Stromal cell of bone marrow (primary cell): ENCODE data around the gene MPL.

Source experiments
- DNase-seq: peaks from one replicate; pipeline ENCODE4 v3.0.0-alpha.2; 2012; ENCODE audit warnings: low read depth

Gene MPL

GRCh38 chr1:43306688-43307457, 30.7 kb upstream of the MPL start:
- DNase-seq, result no peak

DNA sequence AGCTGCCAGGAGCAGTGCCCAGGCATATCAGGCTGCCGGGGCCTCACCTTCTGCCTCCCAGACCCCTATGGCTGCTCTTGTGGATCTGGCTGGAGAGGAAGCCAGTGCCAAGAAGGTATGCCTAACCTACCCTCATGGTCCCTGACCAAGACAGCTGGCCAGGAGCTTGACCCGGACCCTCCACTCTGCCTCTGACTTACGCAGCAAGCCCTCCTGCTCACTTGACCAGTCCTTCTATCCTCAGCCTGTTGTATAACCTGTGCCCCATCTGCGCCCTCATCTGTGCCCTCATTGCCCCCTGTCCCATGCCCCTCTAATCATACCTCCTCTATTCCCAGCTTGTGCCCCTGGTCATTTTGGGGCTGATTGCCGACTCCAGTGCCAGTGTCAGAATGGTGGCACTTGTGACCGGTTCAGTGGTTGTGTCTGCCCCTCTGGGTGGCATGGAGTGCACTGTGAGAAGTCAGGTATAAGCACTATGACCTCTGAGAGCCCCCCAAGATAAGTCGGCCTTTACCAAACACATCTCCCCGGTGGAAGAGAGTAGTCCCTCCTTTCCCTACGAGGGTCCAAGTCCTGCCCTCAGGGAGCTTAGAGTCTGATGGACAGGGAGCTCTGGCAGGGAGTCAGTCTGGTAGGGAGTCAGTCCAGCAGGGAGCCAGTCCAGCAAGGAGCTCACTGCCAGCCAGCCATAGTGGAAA, 30.0 kb upstream of the MPL start:
- no peak for DNase-seq

GRCh38 chr1:43308635-43309404, 28.8 kb upstream of the MPL start:
- no peak for DNase-seq

- DNase-seq, result no peak
These were observed 28.1 kb upstream of the MPL start for GRCh38 chr1:43309405-43310025.

- no peak for DNase-seq
These were observed 26.1 kb upstream of the MPL start for GRCh38 chr1:43311521-43311920.

DNA sequence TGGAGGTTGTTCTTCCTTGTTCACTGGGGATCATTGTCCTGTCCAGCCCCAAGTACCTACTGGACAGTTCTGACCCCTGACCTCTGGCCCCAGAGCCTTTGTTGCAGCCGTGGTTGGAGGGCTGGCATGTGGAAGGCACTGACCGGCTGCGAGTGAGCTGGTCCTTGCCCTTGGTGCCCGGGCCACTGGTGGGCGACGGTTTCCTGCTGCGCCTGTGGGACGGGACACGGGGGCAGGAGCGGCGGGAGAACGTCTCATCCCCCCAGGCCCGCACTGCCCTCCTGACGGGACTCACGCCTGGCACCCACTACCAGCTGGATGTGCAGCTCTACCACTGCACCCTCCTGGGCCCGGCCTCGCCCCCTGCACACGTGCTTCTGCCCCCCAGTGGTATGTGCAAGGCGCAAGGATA, 25.4 kb upstream of the MPL start:
- DNase-seq, result no peak

DNA sequence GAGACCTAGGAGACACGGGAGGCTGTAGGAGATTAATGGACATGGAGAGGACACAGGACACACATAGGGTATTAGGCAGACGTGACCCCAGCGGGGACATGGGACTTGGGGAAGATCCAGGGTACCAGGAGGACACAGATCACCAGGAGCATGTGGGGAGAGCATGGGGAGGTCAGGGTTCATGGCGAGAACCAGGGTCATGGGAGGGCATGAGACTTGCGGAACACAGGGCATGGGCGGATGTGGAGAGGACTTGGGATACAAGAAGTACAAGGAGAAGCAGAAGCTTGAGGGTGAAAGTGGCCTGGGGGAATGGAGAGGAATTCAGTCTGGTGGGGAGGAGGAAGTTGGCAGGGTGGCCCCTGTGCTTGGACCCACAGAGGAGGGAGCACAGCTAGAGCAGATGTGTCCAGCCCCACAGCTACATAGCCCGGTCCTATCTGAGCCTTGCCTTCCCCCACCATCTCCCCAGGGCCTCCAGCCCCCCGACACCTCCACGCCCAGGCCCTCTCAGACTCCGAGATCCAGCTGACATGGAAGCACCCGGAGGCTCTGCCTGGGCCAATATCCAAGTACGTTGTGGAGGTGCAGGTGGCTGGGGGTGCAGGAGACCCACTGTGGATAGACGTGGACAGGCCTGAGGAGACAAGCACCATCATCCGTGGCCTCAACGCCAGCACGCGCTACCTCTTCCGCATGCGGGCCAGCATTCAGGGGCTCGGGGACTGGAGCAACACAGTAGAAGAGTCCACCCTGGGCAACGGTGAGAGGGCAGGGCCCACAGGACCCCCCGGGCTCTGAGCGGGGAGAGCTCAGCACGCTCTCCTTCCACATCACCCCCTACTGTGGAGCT, 24.7 kb upstream of the MPL start:
- no peak for DNase-seq

DNA sequence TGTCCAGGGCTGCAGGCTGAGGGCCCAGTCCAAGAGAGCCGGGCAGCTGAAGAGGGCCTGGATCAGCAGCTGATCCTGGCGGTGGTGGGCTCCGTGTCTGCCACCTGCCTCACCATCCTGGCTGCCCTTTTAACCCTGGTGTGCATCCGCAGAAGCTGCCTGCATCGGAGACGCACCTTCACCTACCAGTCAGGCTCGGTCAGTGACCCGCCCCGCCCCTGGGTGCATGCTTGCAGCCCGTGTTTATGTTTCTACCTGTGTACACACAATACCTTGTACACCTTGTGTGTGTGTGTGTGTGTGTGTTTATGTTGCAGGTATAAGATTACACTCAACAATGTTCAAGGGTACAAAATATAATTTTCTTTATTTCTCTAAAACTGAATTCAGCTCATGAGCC, 23.8 kb upstream of the MPL start:
- no peak for DNase-seq

DNA sequence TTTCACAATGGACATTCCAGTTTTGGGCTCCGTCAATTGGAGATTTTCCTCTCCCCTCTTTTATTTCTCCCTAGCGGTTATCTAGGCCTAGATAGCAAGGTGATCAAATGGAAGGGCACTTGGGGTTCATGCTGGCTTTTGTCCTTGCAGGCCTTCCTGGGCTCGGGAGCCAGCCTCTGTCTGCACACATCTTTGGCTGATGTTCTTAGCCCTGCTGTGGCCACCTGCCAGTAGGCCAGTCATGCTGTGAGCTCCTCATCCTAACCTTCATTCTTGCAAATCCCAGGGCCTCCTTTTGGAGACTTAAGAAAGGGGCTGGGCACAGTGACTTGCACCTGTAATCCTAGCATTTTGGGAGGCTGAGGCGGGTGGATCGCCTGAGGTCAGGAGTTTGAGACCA, 23.4 kb upstream of the MPL start:
- no peak for DNase-seq

GRCh38 chr1:43315481-43315880, 22.1 kb upstream of the MPL start:
- no peak for DNase-seq

DNA sequence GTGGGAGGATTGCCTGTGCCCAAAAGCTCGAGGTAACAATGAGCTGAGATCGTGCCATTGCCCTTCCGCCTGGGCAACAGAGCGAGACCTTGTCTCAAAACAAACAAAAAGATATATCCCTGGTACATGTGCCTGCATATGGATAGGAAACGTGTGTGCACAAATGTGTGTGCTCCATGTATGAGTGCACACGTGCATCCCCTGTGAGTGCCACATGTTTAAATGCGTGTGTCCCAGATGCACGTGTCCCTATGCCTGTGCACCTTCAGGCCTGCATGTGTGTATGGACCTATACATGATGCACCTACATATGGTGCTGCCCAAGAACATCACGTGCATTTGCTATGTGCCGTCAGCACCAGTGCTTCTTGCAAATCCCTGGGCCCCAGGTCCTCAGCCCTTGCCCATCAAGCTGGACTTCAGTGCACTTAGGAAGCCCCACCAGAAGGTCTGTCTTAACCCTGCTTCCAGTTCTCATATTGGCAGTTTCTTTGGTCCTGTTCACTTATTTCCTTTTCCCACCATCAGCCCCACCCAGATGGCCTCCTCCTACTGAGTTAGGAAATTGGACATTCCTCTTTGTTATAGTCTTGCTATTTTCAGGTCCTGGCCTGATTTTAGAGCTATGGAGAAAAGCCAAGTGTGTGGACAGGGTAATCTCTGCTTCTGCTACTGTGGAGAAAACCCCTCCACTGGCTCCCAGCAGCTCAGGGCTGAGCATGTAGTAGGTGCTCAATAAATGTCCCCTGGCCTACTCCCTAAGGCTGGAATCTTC, 21.5 kb upstream of the MPL start:
- no peak for DNase-seq

GRCh38 chr1:43316738-43317520, 20.7 kb upstream of the MPL start:
- no peak for DNase-seq

DNA sequence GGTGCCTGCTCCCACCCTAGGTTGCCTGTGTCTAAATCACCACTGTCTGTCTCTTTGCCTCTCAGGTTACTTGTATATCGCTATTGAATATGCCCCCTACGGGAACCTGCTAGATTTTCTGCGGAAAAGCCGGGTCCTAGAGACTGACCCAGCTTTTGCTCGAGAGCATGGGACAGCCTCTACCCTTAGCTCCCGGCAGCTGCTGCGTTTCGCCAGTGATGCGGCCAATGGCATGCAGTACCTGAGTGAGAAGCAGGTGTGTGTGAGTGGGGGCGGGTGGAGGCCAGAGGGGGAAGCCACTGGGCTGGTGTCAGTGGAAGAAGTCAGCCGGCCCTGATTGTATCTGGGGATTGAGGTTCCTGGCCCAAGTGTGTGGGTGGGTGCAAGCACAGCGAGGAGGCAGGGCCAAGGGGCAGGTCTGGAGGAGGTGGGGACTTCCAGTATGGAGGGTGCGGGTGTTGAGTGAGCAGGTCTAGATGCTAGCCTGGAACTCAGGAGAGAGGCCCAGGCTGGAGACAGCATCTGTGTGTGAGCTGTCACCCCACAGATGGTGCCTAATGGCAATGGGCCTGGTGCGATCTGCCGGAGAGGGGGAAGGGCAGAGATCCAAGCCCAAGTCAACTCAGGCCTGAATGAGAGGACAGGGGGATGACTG, 19.7 kb upstream of the MPL start:
- no peak for DNase-seq

GRCh38 chr1:43318831-43319230, 18.8 kb upstream of the MPL start:
- DNase-seq, result no peak

GRCh38 chr1:43319288-43319687, 18.3 kb upstream of the MPL start:
- no peak for DNase-seq

GRCh38 chr1:43319766-43320165, 17.9 kb upstream of the MPL start:
- DNase-seq, result no peak

DNA sequence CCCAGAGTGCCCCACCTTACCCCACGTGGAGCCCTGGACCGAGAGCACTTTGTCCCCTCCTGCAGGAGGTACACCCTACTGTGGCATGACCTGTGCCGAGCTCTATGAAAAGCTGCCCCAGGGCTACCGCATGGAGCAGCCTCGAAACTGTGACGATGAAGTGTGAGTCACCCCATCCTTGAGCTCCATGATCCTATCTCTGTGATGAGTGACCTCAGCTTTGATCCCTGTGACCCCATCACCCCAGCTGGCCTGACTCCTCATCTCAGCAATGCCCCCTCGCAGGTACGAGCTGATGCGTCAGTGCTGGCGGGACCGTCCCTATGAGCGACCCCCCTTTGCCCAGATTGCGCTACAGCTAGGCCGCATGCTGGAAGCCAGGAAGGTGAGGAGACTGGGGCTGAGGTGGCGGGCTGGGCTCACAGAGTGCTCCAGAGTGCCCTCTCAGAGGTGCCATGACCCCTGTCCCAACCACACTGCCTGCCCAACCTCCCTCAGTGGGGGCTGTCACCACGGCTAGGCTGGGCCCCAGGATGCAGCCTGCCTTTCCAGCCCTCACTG, 16.2 kb upstream of the MPL start:
- no peak for DNase-seq

GRCh38 chr1:43322506-43322905, 15.1 kb upstream of the MPL start:
- DNase-seq, result no peak

GRCh38 chr1:43324810-43325209, 12.8 kb upstream of the MPL start:
- DNase-seq, result no peak
